HEK293 (cell line): ENCODE data around the gene AKT2.
A peak's percentile ranks its signal among the peaks of the same experiment; 100 is the strongest.

Experiments used
- CTCF ChIA-PET: fragments of 350-600 bp; formaldehyde crosslinking; extraction: SDS; loops from one replicate; lab custom pipeline; 2021; ENCODE audit warnings: antibody characterized with exemption; lab: Yijun Ruan, JAX
- POLR2A ChIA-PET: fragments of 300-600 bp; formaldehyde crosslinking; extraction: SDS; loops from one replicate; lab custom pipeline; 2020; ENCODE audit warnings: antibody characterized with exemption, inconsistent platforms; lab: Yijun Ruan, JAX
- H3K27ac ChIP-seq: fragments of 200-500 bp; sonication (Bioruptor generic); 2 replicates; pipeline ENCODE4 v1.5.1; 2014; ENCODE audit warnings: low read depth, low read length, control low read depth, inconsistent platforms; ENCODE audit errors: extremely low read depth
- H3K36me3 ChIP-seq, 2 experiments: fragments of 200-500 bp in 1 of 2; sonication (Bioruptor generic) in 1 of 2; 1 replicate in 1 of 2; 2 replicates in 1 of 2; pipeline ENCODE4 v1.5.1; 2014 to 2017; ENCODE audit warnings: inconsistent platforms in 2 of 2, low read length in 2 of 2; ENCODE audit not compliant: control insufficient read depth in 2 of 2, insufficient read depth in 1 of 2
- H3K4me1 ChIP-seq: fragments of 200-500 bp; sonication (Bioruptor generic); 2 replicates; pipeline ENCODE4 v1.5.1; 2014; ENCODE audit warnings: mild to moderate bottlenecking, low read length, inconsistent platforms; ENCODE audit not compliant: control insufficient read depth, insufficient read depth
- H3K4me3 ChIP-seq: 2 replicates; pipeline ENCODE4 v1.5.1; 2011; ENCODE audit warnings: low read depth, mild to moderate bottlenecking, control low read depth, low read length, moderate library complexity
- H3K9me3 ChIP-seq: fragments of 200-500 bp; sonication (Bioruptor generic); 2 replicates; pipeline ENCODE4 v1.5.1; 2014; ENCODE audit warnings: low read depth, low read length, inconsistent platforms; ENCODE audit not compliant: control insufficient read depth, insufficient read depth
- HOXC10 ChIP-seq: sonication (generic); formaldehyde crosslinking; IDR thresholded peaks from 2 replicates; pipeline ENCODE4 v1.8.1; 2023; ENCODE audit warnings: mild to moderate bottlenecking, missing genetic modification reagents
- KLF1 ChIP-seq: fragments of 450-650 bp; formaldehyde crosslinking; IDR thresholded peaks from 2 replicates; pipeline ENCODE4 v1.5.1; 2016; ENCODE audit warnings: missing biosample characterization, missing genetic modification characterization
- KLF10 ChIP-seq: fragments of 450-650 bp; IDR thresholded peaks from 2 replicates; pipeline ENCODE4 v1.5.1; 2018; ENCODE audit warnings: missing biosample characterization, mild to moderate bottlenecking, missing genetic modification characterization
- MZF1 ChIP-seq: fragments of 450-650 bp; formaldehyde crosslinking; IDR thresholded peaks from 2 replicates; pipeline ENCODE4 v1.5.1; 2017; ENCODE audit warnings: missing biosample characterization, missing genetic modification characterization, borderline replicate concordance
- SCRT2 ChIP-seq: fragments of 450-650 bp; formaldehyde crosslinking; IDR thresholded peaks from 2 replicates; pipeline ENCODE4 v1.5.1; 2016; ENCODE audit warnings: missing biosample characterization, missing genetic modification characterization
- ZFP69B ChIP-seq: fragments of 450-650 bp; formaldehyde crosslinking; IDR thresholded peaks from 2 replicates; pipeline ENCODE4 v1.5.1; 2016; ENCODE audit warnings: missing biosample characterization, missing genetic modification characterization
- ZNF121 ChIP-seq: fragments of 450-650 bp; formaldehyde crosslinking; IDR thresholded peaks from 2 replicates; pipeline ENCODE4 v1.5.1; 2016; ENCODE audit warnings: missing biosample characterization, missing genetic modification characterization
- ZNF138 ChIP-seq: fragments of 450-650 bp; formaldehyde crosslinking; IDR thresholded peaks from 2 replicates; pipeline ENCODE4 v1.5.1; 2016; ENCODE audit warnings: missing biosample characterization, missing genetic modification characterization, borderline replicate concordance
- ZNF140 ChIP-seq: fragments of 450-650 bp; formaldehyde crosslinking; IDR thresholded peaks from 2 replicates; pipeline ENCODE4 v1.5.1; 2016; ENCODE audit warnings: missing biosample characterization, missing genetic modification characterization
- ZNF157 ChIP-seq: fragments of 450-650 bp; formaldehyde crosslinking; IDR thresholded peaks from 2 replicates; pipeline ENCODE4 v1.5.1; 2016; ENCODE audit warnings: missing biosample characterization, missing genetic modification characterization
- ZNF175 ChIP-seq: fragments of 450-650 bp; formaldehyde crosslinking; IDR thresholded peaks from 2 replicates; pipeline ENCODE4 v1.5.1; 2016; ENCODE audit warnings: missing biosample characterization, missing genetic modification characterization
- ZNF184 ChIP-seq: fragments of 450-650 bp; IDR thresholded peaks from 2 replicates; pipeline ENCODE4 v1.5.1; 2018; ENCODE audit warnings: missing biosample characterization, mild to moderate bottlenecking, missing genetic modification characterization
- ZNF211 ChIP-seq: fragments of 450-650 bp; formaldehyde crosslinking; IDR thresholded peaks from 2 replicates; pipeline ENCODE4 v1.5.1; 2016; ENCODE audit warnings: low read depth, missing biosample characterization, missing genetic modification characterization
- ZNF221 ChIP-seq: fragments of 450-650 bp; formaldehyde crosslinking; IDR thresholded peaks from 2 replicates; pipeline ENCODE4 v1.5.1; 2017; ENCODE audit warnings: missing biosample characterization, missing genetic modification characterization, borderline replicate concordance
- ZNF292 ChIP-seq: fragments of 450-650 bp; formaldehyde crosslinking; IDR thresholded peaks from 2 replicates; pipeline ENCODE4 v1.5.1; 2016; ENCODE audit warnings: low read depth, missing biosample characterization, missing genetic modification characterization, borderline replicate concordance
- ZNF335 ChIP-seq: fragments of 450-650 bp; formaldehyde crosslinking; conservative IDR thresholded peaks from 2 replicates; pipeline ENCODE4 v1.5.1; 2016; ENCODE audit warnings: missing biosample characterization, missing genetic modification characterization
- ZNF354C ChIP-seq: fragments of 450-650 bp; formaldehyde crosslinking; IDR thresholded peaks from 2 replicates; pipeline ENCODE4 v1.5.1; 2016; ENCODE audit warnings: missing biosample characterization, missing genetic modification characterization, low read depth, borderline replicate concordance
- ZNF366 ChIP-seq: fragments of 450-650 bp; formaldehyde crosslinking; conservative IDR thresholded peaks from 2 replicates; pipeline ENCODE4 v1.5.1; 2016; ENCODE audit warnings: missing biosample characterization, missing genetic modification characterization
- ZNF394 ChIP-seq: fragments of 450-650 bp; formaldehyde crosslinking; IDR thresholded peaks from 2 replicates; pipeline ENCODE4 v1.5.1; 2016; ENCODE audit warnings: missing biosample characterization, missing genetic modification characterization, mild to moderate bottlenecking, moderate library complexity, borderline replicate concordance
- ZNF48 ChIP-seq: fragments of 450-650 bp; formaldehyde crosslinking; IDR thresholded peaks from 2 replicates; pipeline ENCODE4 v1.5.1; 2016; ENCODE audit warnings: missing biosample characterization, missing genetic modification characterization
- ZNF529 ChIP-seq: fragments of 450-650 bp; formaldehyde crosslinking; IDR thresholded peaks from 2 replicates; pipeline ENCODE4 v1.5.1; 2017; ENCODE audit warnings: missing genetic modification characterization, missing biosample characterization; ENCODE audit not compliant: insufficient replicate concordance
- ZNF571 ChIP-seq: fragments of 450-650 bp; formaldehyde crosslinking; IDR thresholded peaks from 2 replicates; pipeline ENCODE4 v1.5.0; 2017; ENCODE audit warnings: missing biosample characterization, missing genetic modification characterization
- ZNF629 ChIP-seq: fragments of 450-650 bp; formaldehyde crosslinking; IDR thresholded peaks from 2 replicates; pipeline ENCODE4 v1.5.1; 2017; ENCODE audit warnings: missing biosample characterization, missing genetic modification characterization
- ZNF677 ChIP-seq: fragments of 450-650 bp; IDR thresholded peaks from 2 replicates; pipeline ENCODE4 v1.5.0; 2018; ENCODE audit warnings: missing biosample characterization, mild to moderate bottlenecking, missing genetic modification characterization, moderate library complexity
- ZNF747 ChIP-seq: fragments of 450-650 bp; formaldehyde crosslinking; IDR thresholded peaks from 2 replicates; pipeline ENCODE4 v1.5.1; 2016; ENCODE audit warnings: missing biosample characterization, missing genetic modification characterization
- ZNF768 ChIP-seq: fragments of 450-650 bp; formaldehyde crosslinking; IDR thresholded peaks from 2 replicates; pipeline ENCODE4 v1.5.1; 2018; ENCODE audit warnings: missing biosample characterization, mild to moderate bottlenecking, missing genetic modification characterization
- TF ChIP-seq, protein P1 (sequence below): fragments of 450-650 bp; formaldehyde crosslinking; IDR thresholded peaks from 2 replicates; pipeline ENCODE4 v1.5.1; 2016; ENCODE audit warnings: missing biosample characterization, missing genetic modification characterization
- TF ChIP-seq, protein P2 (sequence below): fragments of 450-650 bp; formaldehyde crosslinking; IDR thresholded peaks from 2 replicates; pipeline ENCODE4 v1.5.1; 2016; ENCODE audit warnings: missing biosample characterization, missing genetic modification characterization
- TF ChIP-seq, protein P3 (sequence below): fragments of 450-650 bp; formaldehyde crosslinking; IDR thresholded peaks from 2 replicates; pipeline ENCODE4 v1.5.1; 2016; ENCODE audit warnings: missing biosample characterization, missing genetic modification characterization

The AKT2 gene

DNA sequence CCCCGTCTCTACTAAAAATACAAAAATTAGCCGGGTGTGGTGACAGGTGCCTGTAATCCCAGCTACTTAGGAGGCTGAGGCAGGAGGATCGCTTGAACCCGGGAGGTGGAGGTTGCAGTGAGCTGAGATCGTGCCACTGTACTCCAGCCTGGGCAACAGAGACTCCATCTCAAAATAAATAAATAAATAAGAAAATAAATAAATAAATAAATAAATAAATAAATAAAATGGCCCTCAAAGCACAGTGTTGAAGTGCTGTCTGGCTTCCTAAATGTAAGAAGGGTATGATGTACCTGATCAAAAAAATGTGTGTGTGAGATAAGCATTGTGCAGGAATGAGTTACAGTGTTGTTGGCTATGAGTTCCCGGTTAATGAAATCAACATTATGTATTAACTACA lies 47.9 kb upstream of the AKT2 start (continued):
- TF ChIP-seq ZNF138 (tag by site-specific recombination) (peak; percentile 85; the same call in 1 of the 2 replicates), MZF1 (peak; percentile 84; the same call in 1 of the 2 replicates), ZNF157 (tag by site-specific recombination) (peak; percentile 53; the same call in 1 of the 2 replicates), ZNF394 (tag by site-specific recombination) (peak; percentile 100), ZNF292 (tag by site-specific recombination) (peak; percentile 82; the same call in 1 of the 2 replicates), ZNF629 (peak; percentile 74), ZNF140 (peak; percentile 99), ZNF366 (tag by site-specific recombination) (peak; percentile 56; the same call in 1 of the 2 replicates)

DNA sequence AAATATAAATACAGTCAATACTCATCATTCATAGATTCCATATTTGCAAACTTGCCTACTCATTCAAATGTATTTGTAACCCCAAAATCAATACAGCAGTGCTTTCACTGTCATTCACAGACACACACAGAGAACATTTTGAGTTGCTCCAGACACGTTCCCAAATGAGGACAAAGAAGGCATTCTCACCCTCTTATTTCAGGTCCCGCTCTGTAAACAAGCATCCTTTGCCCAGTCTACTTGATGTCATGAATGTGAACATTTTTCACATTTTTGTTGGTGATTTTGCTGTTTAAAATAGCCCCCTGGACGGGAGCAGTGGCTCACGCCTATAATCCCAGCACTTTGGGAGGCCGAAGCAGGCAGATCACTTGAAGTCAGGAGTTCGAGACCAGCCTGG lies 47.5 kb upstream of the AKT2 start:
- ChIA-PET CTCF (interaction anchor here (0.6 to 3.7 kb wide), 2 partner anchors 27 to 95 kb away, joined by 3 to 16 read pairs; no protein-coding TSS in a partner anchor), POLR2A (interaction anchor here (5.3 kb wide), 1 partner anchor 15 kb away, joined by 36 read pairs; the partner anchor contains the start of genes C19orf47 and PLD3)
- Histone ChIP-seq H3K4me1 (no peaks in the 10 kb centered on the region), H3K27ac (no peak overlapping the region), H3K36me3 (peaks cover 87 to 89% of the 10 kb centered on the region in 2 experiments), H3K9me3 (no peaks in the 10 kb centered on the region), H3K4me3 (no peak overlapping the region)
- TF ChIP-seq, protein P1, sequence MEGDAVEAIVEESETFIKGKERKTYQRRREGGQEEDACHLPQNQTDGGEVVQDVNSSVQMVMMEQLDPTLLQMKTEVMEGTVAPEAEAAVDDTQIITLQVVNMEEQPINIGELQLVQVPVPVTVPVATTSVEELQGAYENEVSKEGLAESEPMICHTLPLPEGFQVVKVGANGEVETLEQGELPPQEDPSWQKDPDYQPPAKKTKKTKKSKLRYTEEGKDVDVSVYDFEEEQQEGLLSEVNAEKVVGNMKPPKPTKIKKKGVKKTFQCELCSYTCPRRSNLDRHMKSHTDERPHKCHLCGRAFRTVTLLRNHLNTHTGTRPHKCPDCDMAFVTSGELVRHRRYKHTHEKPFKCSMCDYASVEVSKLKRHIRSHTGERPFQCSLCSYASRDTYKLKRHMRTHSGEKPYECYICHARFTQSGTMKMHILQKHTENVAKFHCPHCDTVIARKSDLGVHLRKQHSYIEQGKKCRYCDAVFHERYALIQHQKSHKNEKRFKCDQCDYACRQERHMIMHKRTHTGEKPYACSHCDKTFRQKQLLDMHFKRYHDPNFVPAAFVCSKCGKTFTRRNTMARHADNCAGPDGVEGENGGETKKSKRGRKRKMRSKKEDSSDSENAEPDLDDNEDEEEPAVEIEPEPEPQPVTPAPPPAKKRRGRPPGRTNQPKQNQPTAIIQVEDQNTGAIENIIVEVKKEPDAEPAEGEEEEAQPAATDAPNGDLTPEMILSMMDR (tag by site-specific recombination) = no peak
- no peak for TF ChIP-seq ZNF175 (tag by site-specific recombination)
- no peak for TF ChIP-seq ZNF211 (tag by site-specific recombination)
- TF ChIP-seq ZNF354C (tag by site-specific recombination) = no peak
- TF ChIP-seq KLF1 (tag by site-specific recombination) = no peak
- no peak for TF ChIP-seq ZNF335
- no peak for TF ChIP-seq ZNF48
- no peak for TF ChIP-seq ZNF121 (tag by site-specific recombination)
- TF ChIP-seq ZFP69B = no peak
- no peak for TF ChIP-seq SCRT2 (tag by site-specific recombination)
- no peak for TF ChIP-seq ZNF571 (tag by site-specific recombination)
- no peak for TF ChIP-seq KLF10 (tag by site-specific recombination)
- no peak for TF ChIP-seq ZNF221 (tag by site-specific recombination)

DNA sequence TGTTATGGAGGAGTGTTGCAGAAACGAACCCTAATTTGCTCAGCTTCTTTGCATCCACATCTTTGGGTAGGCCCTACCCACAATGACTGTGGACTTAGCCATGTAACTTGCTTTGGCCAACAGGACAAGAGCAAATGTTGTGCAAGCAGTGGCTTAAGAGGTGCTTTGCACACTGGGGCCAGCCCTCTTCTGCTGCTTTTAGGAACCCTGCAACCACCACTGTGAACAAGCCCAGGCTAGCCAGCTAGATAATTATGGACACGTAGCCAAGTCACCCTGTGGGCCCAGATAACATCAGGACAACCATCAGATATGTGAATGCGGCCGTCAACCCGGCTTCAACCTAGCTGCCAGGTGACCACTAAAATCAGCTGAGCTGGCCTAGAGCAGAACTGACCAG lies 45.9 kb upstream of the AKT2 start:
- Histone ChIP-seq H3K9me3 (no peaks in the 10 kb centered on the region), H3K4me1 (no peaks in the 10 kb centered on the region; the same call in 1 of the 2 replicates), H3K4me3 (no peak overlapping the region), H3K27ac (peak overlapping the region; percentile 41; the same call in 1 of the 2 replicates), H3K36me3 (peaks cover 86 to 99% of the 10 kb centered on the region in 2 experiments)
- TF ChIP-seq ZNF138 (tag by site-specific recombination) (no peak), ZNF184 (tag by site-specific recombination) (no peak), ZNF175 (tag by site-specific recombination) (no peak), ZNF121 (tag by site-specific recombination) (no peak), ZNF768 (tag by site-specific recombination) (no peak), ZNF211 (tag by site-specific recombination) (no peak), HOXC10 (CRISPR knock-in tag) (no peak), ZNF529 (tag by site-specific recombination) (no peak), ZNF747 (no peak), ZNF677 (tag by site-specific recombination) (no peak)
- TF ChIP-seq, protein P2, sequence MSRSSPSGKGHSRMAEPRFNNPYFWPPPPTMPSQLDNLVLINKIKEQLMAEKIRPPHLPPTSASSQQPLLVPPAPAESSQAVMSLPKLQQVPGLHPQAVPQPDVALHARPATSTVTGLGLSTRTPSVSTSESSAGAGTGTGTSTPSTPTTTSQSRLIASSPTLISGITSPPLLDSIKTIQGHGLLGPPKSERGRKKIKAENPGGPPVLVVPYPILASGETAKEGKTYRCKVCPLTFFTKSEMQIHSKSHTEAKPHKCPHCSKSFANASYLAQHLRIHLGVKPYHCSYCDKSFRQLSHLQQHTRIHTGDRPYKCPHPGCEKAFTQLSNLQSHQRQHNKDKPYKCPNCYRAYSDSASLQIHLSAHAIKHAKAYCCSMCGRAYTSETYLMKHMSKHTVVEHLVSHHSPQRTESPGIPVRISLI (tag by site-specific recombination) = no peak
- TF ChIP-seq, protein P3, sequence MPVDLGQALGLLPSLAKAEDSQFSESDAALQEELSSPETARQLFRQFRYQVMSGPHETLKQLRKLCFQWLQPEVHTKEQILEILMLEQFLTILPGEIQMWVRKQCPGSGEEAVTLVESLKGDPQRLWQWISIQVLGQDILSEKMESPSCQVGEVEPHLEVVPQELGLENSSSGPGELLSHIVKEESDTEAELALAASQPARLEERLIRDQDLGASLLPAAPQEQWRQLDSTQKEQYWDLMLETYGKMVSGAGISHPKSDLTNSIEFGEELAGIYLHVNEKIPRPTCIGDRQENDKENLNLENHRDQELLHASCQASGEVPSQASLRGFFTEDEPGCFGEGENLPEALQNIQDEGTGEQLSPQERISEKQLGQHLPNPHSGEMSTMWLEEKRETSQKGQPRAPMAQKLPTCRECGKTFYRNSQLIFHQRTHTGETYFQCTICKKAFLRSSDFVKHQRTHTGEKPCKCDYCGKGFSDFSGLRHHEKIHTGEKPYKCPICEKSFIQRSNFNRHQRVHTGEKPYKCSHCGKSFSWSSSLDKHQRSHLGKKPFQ (tag by site-specific recombination) = no peak
- ChIA-PET CTCF (interaction anchor here (0.6 to 1.8 kb wide), 5 partner anchors 17 to 303 kb away, joined by 3 to 6 read pairs (median 4); no protein-coding TSS in a partner anchor), POLR2A (interaction anchor here (2.0 kb wide), 1 partner anchor 17 kb away, joined by 6 read pairs; the partner anchor contains the start of genes C19orf47 and PLD3)
